Measurements from ENCODE around the gene PALM.

The PALM gene, protein sequence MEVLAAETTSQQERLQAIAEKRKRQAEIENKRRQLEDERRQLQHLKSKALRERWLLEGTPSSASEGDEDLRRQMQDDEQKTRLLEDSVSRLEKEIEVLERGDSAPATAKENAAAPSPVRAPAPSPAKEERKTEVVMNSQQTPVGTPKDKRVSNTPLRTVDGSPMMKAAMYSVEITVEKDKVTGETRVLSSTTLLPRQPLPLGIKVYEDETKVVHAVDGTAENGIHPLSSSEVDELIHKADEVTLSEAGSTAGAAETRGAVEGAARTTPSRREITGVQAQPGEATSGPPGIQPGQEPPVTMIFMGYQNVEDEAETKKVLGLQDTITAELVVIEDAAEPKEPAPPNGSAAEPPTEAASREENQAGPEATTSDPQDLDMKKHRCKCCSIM

GRCh38 chr19:708154-709143 lies at the start of gene PALM:
Gene PALM (plus strand): TSS chr19:708935. CDS start chr19:709147, 212 bp downstream.
- TF ChIP-seq, protein P1, sequence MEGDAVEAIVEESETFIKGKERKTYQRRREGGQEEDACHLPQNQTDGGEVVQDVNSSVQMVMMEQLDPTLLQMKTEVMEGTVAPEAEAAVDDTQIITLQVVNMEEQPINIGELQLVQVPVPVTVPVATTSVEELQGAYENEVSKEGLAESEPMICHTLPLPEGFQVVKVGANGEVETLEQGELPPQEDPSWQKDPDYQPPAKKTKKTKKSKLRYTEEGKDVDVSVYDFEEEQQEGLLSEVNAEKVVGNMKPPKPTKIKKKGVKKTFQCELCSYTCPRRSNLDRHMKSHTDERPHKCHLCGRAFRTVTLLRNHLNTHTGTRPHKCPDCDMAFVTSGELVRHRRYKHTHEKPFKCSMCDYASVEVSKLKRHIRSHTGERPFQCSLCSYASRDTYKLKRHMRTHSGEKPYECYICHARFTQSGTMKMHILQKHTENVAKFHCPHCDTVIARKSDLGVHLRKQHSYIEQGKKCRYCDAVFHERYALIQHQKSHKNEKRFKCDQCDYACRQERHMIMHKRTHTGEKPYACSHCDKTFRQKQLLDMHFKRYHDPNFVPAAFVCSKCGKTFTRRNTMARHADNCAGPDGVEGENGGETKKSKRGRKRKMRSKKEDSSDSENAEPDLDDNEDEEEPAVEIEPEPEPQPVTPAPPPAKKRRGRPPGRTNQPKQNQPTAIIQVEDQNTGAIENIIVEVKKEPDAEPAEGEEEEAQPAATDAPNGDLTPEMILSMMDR (IDR thresholded peaks at IDR 0.05): no peak
- Histone ChIP-seq H3K27ac (peak within 1 kb of the TSS; percentile 50 to 88), H3K4me3 (peak within 1 kb of the TSS; percentile 77)
- DNase-seq (ENCODE audit: low spot score): no peak

DNA sequence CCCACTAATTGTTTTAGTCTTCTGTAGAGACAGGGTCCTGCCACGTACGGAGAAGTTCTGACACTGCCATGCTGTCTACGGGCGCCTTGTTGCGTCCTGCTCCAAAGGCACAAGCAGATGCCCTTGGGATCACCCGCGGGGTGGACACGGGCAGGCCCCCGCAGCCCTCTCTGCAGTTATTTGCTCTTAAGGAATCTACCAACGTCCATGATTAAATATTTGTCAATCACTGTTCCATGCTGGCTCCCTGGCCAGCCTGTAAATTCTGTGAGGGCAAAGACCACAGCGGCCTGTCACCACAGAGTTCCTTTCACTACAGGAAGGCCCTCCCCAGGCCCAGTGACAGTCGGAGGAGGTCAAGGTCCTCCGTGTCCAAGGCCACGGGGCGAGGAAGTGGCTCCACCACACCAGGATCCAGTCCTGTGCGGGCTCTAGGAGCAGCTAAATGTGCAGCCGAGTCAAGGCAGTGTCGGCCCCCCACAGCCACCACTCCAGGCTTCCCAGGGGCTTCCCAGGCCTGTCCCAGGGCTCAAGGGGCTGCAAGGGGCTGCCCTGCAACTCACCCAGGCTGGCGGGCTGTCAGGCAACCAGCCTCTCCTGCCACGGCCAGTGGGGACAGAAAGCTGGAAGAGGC lies 47.8 kb upstream of the PALM start:
- DNase-seq (ENCODE audit: low spot score): no peak
- peak overlapping the region; percentile 90 for H3K4me3 ChIP-seq
- peak overlapping the region in 1 of 2 donors; percentile 94 for H3K27ac ChIP-seq
- TF ChIP-seq, protein P1 (IDR thresholded peaks at IDR 0.05): no peak

DNA sequence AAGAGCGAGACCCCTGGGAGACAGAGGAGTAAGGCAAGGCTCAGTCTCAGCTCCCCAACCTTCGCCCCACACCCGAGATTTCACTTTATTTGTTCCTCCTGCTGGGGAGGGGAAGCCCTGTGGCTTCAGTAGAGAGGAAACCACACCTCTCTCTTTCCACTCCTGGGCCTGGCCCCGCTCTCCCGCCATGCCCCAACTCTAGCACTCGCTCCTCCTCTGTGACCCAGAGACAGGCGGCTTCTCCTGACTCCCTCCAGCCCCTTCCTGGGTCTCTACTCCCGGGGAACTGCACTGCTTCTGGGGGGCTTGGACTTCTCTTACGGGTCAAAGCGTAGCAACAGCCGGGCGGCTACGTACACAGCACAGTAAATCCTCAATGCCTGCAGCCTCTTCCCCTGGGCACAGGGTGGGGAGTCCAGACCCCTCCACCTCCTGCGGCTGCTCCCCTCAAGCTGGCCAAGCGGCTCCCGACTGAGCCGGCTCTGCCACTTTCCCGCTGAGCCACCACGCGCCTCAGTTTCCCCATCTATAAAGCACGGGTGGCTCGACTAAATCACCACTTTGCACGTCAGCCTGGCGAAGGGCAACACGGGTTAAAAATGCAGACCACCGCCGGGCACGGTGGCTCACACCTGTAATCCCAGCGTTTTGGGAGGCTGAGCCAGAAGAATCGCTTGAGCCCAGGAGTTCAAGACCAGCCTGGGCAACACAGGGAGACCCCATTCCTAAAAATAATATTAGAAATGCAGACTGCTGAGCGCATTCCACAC lies 47.1 kb upstream of the PALM start:
- TF ChIP-seq, protein P1 (IDR thresholded peaks at IDR 0.05): no peak
- peak overlapping the region; percentile 88 to 94 for H3K27ac ChIP-seq
- DNase-seq (ENCODE audit: low spot score): no peak
- H3K4me3 ChIP-seq: peak overlapping the region; percentile 90

DNA sequence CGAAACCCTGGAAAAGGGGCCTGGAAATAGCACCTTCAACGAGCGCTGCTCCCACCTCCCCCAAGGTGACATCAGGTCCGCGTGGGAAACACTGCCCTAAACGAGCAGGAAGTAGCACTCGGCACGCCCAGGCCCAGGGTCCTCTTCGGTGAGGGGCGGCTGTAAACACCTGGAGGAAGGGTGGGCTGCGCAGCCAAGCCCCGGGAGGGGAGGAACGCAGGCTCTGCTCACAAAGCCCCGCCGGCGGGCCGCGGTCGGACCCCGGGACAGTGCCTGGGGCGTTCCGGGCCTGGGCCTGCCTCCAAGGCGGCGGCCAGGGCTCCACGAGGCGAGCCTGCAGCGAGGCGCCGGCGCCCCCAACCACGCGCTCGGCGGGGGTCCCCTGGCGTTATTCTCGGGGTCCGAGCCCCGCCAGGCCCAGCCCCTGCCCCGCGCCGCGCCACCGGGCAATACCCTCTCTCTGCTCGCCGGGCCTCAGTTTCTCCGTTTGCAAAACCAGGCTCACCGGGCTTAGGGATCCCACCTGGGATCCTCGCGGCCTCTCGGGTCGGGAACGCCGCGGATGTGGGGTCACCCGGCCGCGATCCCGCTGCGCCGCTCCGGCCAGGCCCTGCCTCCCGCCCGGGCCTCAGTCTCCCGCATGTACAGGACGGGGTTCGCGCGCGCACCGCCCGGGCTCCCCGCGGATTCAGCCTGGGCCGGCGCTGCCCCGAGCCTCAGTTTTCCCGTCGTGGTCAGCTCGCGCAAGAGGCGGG lies 46.4 kb upstream of the PALM start:
- Histone ChIP-seq H3K4me3 (peak overlapping the region; percentile 90), H3K27ac (peak overlapping the region; percentile 88 to 94)
- TF ChIP-seq, protein P1 (IDR thresholded peaks at IDR 0.05): no peak
- DNase-seq (ENCODE audit: low spot score): no peak

DNA sequence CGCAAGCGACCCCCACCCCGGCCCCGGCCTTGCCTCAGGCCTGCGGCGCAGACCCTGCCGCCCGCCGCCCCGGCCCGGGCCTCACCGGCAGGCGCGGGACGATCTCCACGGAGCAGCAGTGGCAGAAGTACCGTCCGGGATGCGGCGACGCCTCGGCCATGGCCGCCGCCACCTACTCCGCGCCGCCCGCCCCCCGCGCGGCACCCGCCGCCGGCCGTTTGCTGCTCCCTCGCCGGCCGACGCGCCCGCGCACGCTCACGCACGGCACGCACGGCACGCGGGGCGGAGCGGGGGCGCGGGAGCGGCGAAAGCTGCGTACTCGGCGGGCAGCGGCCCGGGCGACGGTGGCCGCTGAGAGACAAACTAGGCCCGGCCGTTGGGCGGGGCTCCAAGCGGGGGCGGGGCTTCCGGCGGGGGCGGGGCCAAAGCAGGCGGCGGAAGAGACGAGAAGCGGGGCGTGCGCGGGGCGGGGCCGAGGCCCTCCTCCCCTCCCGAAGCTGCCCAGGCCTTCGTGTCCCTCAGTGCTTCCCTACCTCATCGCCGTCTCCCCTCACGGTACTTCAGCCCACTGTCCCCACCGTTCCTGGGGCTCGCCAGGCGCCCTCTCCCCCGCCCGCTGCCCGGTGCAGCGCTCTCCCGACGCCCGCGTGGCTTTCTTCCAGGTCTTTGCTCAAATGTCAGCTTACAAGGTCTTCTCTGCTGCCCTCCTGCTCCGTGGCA lies 45.6 kb upstream of the PALM start, which contains the start of gene RNF126:
Gene RNF126, minus strand, starts transcription at position 253 of the 720 bp plus-strand sequence. Its CDS starts 93 bp downstream, at position 160.
- peak within 1 kb of the TSS; percentile 90 for H3K4me3 ChIP-seq
- peak within 1 kb of the TSS; percentile 88 to 94 for H3K27ac ChIP-seq
- DNase-seq (ENCODE audit: low spot score): peak; percentile 94
- TF ChIP-seq, protein P1 (IDR thresholded peaks at IDR 0.05): no peak
